Gastrocnemius medialis (tissue), 4 donors: ENCODE data around the gene FAM107B. TPM values are rescaled to one million over a fixed set of nuclear protein-coding genes. Genes with fewer than 3 reads are reported as not detected.

Experiments used
- ATAC-seq, 2 donors: fragments of 150-250 bp; one replicate each; pipeline ENCODE4 v1.9.1; 2016
- DNase-seq, 2 donors: peaks; one replicate each; pipeline ENCODE4 v3.0.0-alpha.2; 2019
- H3K27ac ChIP-seq, 4 donors: fragments of 200-600 bp; sonication (generic); 1 replicate in 1 of 4; 2 replicates in 3 of 4; pipeline ENCODE4 v1.5.1; 2016 to 2018; ENCODE audit warnings: mild to moderate bottlenecking in 2 of 4, moderate library complexity in 1 of 4
- H3K27me3 ChIP-seq, 3 donors: fragments of 200-600 bp; sonication (generic) in 2 of 3; 1 replicate in 1 of 3; 2 replicates in 2 of 3; pipeline versions ENCODE4 v1.5.1 to v1.6.0; 2016 to 2019; ENCODE audit warnings: mild to moderate bottlenecking in 1 of 3, moderate library complexity in 1 of 3
- H3K36me3 ChIP-seq, 2 donors: fragments of 200-600 bp; sonication (generic) in 1 of 2; one replicate each; pipeline ENCODE4 v1.5.1; 2017 to 2018
- H3K4me1 ChIP-seq, 2 donors: fragments of 200-600 bp; sonication (generic) in 1 of 2; one replicate each; pipeline ENCODE4 v1.5.1; 2016 to 2017; ENCODE audit warnings: mild to moderate bottlenecking in 2 of 2
- H3K4me3 ChIP-seq, 4 donors: fragments of 200-600 bp; sonication (generic) in 3 of 4; 1 replicate in 1 of 4; 2 replicates in 3 of 4; pipeline ENCODE4 v1.5.1; 2016 to 2019; ENCODE audit warnings: mild to moderate bottlenecking in 2 of 4
- H3K9me3 ChIP-seq, 3 donors: fragments of 200-600 bp; sonication (generic) in 2 of 3; 1 replicate in 1 of 3; 2 replicates in 2 of 3; pipeline ENCODE4 v1.5.1; 2016 to 2019
- POLR2A ChIP-seq, 2 donors: fragments of 450-650 bp; IDR thresholded peaks; one replicate each; pipeline ENCODE4 v1.6.1; 2017; ENCODE audit warnings: antibody characterized with exemption in 2 of 2, mild to moderate bottlenecking in 2 of 2, moderate library complexity in 2 of 2
- in situ Hi-C, 4 donors: fragments of 200-750 bp; cut with MboI; loops; one replicate each; pipeline versions ENCODE4 v1.15.0 to v1.8.0; 2017; ENCODE audit warnings: low sequenced_read_pairs in 4 of 4
- intact Hi-C: fragments of 100-400 bp; cut with DNase I; formaldehyde crosslinking; loops from one replicate; pipeline ENCODE4 v1.15.1; 2023; ENCODE audit warnings: low total_unique reads
- total RNA-seq, 4 donors: library from RNA; depleted of rRNA; stranded (reverse); fragments of >200 nt; gene quantifications; one replicate each; pipeline versions ENCODE4 v1.1.0 to v1.2.3, GENCODE V29; 2016
- TF ChIP-seq, protein P1 (sequence below), 5 experiments: fragments of 450-650 bp in 3 of 5; fragments of 200-600 bp in 2 of 5; sonication (generic) in 2 of 5; IDR thresholded peaks in 4 of 5; conservative IDR thresholded peaks in 1 of 5; 1 replicate in 4 of 5; 2 replicates in 1 of 5; pipeline ENCODE4 v1.5.1; 2016 to 2019; ENCODE audit warnings: antibody characterized with exemption in 5 of 5, mild to moderate bottlenecking in 3 of 5, moderate library complexity in 3 of 5

FAM107B gene
- total RNA-seq, 4 donors from 2014 or later, result 1.5 to 3.7 (median 2.6) TPM

DNA sequence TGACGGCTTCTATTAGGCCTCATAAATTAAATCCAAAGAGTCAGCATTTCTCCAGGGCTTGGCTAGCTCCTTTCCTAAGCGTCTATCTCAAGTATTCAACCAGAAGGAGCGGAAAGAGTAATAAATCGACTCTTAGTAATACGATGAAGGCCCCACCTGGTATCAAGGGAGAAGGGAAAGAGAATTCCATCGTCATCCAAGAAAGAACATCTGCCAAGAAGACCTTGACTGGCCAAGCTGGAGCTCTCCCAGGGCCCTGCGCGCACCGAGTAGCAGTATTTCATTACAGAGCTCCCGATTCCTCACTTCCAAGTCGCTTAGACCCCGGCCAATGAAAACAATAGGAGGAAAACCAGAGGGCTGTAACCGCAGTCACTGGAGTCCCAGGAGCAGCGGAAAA lies 266.0 kb downstream of the FAM107B start:
- Histone ChIP-seq H3K27me3 (no peaks in the 10 kb centered on the region), H3K4me3 (no peak overlapping the region), H3K9me3 (no peaks in the 10 kb centered on the region), H3K4me1 (no peaks in the 10 kb centered on the region), H3K36me3 (no peaks in the 10 kb centered on the region), H3K27ac (no peak overlapping the region)
- no peak for TF ChIP-seq POLR2A (IDR thresholded peaks at IDR 0.05)
- TF ChIP-seq, protein P1, sequence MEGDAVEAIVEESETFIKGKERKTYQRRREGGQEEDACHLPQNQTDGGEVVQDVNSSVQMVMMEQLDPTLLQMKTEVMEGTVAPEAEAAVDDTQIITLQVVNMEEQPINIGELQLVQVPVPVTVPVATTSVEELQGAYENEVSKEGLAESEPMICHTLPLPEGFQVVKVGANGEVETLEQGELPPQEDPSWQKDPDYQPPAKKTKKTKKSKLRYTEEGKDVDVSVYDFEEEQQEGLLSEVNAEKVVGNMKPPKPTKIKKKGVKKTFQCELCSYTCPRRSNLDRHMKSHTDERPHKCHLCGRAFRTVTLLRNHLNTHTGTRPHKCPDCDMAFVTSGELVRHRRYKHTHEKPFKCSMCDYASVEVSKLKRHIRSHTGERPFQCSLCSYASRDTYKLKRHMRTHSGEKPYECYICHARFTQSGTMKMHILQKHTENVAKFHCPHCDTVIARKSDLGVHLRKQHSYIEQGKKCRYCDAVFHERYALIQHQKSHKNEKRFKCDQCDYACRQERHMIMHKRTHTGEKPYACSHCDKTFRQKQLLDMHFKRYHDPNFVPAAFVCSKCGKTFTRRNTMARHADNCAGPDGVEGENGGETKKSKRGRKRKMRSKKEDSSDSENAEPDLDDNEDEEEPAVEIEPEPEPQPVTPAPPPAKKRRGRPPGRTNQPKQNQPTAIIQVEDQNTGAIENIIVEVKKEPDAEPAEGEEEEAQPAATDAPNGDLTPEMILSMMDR (IDR thresholded peaks at IDR 0.05 in 4 of 5, conservative IDR thresholded peaks at IDR 0.05 in 1 of 5), result no peak
- in situ Hi-C loops (loop anchor here in 1 of 4 donors (10.0 kb wide), 1 partner anchor 316 kb away; no protein-coding TSS in a partner anchor), intact Hi-C loops (no loop called here)
- DNase-seq (peak in 1 of 2 donors; percentile 51), ATAC-seq (peak; percentile 75 to 79)

DNA sequence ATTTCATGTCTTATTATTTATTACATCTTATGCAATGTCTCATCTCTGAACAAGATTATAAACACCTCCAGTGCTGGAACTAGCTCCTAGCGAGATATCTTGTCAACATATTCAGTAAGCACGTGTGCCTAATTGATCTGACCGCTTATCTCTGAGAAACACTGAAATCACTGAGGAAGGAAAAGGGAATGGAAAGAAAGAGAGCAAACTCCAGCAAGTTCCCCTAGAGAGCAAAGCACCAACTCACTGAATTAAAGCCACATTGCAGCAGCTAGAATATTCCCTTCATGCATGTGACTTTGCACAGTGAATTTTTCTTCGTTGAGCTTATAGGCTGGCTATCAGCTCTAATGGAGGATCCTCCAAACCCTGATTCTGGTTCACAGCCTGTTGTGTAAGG lies 266.9 kb downstream of the FAM107B start:
- no peak overlapping the region for H3K4me3 ChIP-seq
- no peaks in the 10 kb centered on the region for H3K4me1 ChIP-seq
- no peak overlapping the region for H3K27ac ChIP-seq
- DNase-seq (no peak), ATAC-seq (no peak)
- no peaks in the 10 kb centered on the region for H3K9me3 ChIP-seq
- H3K27me3 ChIP-seq, result no peaks in the 10 kb centered on the region
- in situ Hi-C loops (loop anchor here in 1 of 4 donors (10.0 kb wide), 1 partner anchor 317 kb away; no protein-coding TSS in a partner anchor), intact Hi-C loops (no loop called here)
- no peak for TF ChIP-seq POLR2A (IDR thresholded peaks at IDR 0.05)
- TF ChIP-seq, protein P1 (IDR thresholded peaks at IDR 0.05 in 4 of 5, conservative IDR thresholded peaks at IDR 0.05 in 1 of 5), result no peak
- H3K36me3 ChIP-seq, result no peaks in the 10 kb centered on the region

DNA sequence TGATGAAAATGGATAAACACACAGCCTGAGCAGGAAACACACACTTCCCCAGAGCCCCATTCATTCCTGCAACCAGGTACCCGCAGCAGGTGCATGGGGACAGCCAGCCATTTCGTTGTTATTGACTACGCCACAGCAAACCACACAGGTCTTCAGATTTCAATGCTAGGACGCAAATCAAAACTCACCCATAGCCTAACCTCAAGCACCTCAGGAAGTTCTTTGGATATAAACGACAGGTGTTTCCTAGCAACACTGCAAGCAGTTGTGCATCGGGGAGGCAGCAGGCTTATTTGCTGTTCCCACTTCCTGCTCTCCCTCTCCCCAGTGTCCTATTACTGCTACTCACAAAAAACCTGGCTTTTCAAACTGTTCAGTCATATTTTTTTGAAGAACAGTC lies 267.5 kb downstream of the FAM107B start:
- TF ChIP-seq POLR2A (IDR thresholded peaks at IDR 0.05), result no peak
- TF ChIP-seq, protein P1 (IDR thresholded peaks at IDR 0.05 in 4 of 5, conservative IDR thresholded peaks at IDR 0.05 in 1 of 5), result no peak
- Histone ChIP-seq H3K27me3 (no peaks in the 10 kb centered on the region), H3K27ac (no peak overlapping the region), H3K9me3 (no peaks in the 10 kb centered on the region), H3K36me3 (no peaks in the 10 kb centered on the region), H3K4me1 (no peaks in the 10 kb centered on the region), H3K4me3 (no peak overlapping the region)
- ATAC-seq (no peak), DNase-seq (no peak)
- intact Hi-C loops (no loop called here), in situ Hi-C loops (loop anchor here in 1 of 4 donors (10.0 kb wide), 1 partner anchor 318 kb away; no protein-coding TSS in a partner anchor)

DNA sequence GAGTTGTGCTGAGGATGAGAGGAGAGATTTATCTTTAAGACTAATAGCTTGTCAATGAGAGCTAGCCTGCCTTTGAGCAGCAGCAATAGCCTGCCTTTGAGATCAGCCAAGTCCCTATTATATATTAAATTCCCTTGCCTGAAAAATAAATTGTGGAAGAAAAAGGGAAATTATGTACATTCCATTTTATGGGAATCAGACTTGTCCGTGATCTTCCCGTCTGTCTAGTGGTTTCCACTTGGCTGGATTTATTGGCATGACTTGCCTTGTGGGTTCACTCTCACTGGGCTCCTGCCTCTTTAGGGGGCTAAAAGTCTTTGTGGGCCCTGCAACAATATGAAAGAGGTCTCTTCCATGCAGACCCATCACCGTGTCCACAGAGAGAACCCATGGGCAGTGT lies 272.3 kb downstream of the FAM107B start:
- H3K27me3 ChIP-seq, result no peaks in the 10 kb centered on the region
- ATAC-seq (no peak), DNase-seq (no peak)
- no peak overlapping the region for H3K4me3 ChIP-seq
- intact Hi-C loops, result no loop called here
- TF ChIP-seq, protein P1 (IDR thresholded peaks at IDR 0.05 in 4 of 5, conservative IDR thresholded peaks at IDR 0.05 in 1 of 5), result no peak
- in situ Hi-C loops, result loop anchor here in 1 of 4 donors (10.0 kb wide), 1 partner anchor 322 kb away; no protein-coding TSS in a partner anchor
- H3K27ac ChIP-seq, result no peak overlapping the region
- no peaks in the 10 kb centered on the region for H3K9me3 ChIP-seq
- H3K36me3 ChIP-seq, result no peaks in the 10 kb centered on the region
- no peaks in the 10 kb centered on the region for H3K4me1 ChIP-seq
